Hepatocyte (in vitro differentiated cells): ENCODE results near the gene TRAPPC5.

Experiments
- EZH2 ChIP-seq: fragments of 200-600 bp; sonication (generic); IDR thresholded peaks from 2 replicates; pipeline ENCODE4 v1.6.1; 2016; ENCODE audit warnings: antibody characterized with exemption, mild to moderate bottlenecking, borderline replicate concordance
- TF ChIP-seq, protein P1 (sequence below): fragments of 200-600 bp; sonication (generic); IDR thresholded peaks from 2 replicates; pipeline ENCODE4 v1.5.1; 2016; ENCODE audit warnings: antibody characterized with exemption, mild to moderate bottlenecking; ENCODE audit not compliant: poor library complexity

DNA sequence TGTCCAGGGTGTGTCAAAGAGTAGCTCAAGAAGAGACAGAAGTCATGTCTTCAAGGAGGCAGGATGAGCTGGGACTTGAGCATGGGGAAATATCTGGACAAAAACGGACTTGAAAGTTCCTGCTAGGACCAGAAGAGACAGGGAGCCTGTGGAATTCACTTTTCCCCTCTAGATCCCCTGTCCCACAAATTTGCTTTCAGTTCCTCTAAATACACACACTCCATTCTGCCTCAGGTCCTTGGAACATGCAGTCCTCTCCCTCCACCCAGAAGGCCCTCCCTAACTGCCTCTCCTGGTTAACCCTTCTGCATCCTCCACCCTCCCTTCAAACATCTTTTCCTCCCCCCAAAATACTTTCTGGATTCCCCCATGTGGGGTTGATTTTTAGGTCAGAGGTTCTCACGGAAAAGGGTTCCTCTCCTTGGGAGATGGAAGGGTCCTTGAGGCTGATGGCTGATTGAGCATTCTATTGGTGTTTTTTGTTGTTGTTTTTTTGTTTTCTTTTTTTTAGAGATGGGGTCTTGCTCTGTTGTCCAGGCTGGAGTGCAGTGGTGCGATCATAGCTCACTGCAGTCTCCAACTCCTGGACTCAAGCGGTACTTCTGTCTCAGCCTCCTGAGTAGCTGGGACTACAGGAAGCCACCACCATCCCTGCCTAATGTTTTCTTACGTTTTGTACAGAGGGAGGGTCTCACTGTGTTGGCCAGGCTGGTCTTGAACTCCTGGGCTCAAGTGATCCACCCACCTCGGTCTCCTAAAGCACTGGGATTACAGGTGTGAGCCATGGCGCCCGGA lies 18.7 kb upstream of the TRAPPC5 start:
- TF ChIP-seq, protein P1, sequence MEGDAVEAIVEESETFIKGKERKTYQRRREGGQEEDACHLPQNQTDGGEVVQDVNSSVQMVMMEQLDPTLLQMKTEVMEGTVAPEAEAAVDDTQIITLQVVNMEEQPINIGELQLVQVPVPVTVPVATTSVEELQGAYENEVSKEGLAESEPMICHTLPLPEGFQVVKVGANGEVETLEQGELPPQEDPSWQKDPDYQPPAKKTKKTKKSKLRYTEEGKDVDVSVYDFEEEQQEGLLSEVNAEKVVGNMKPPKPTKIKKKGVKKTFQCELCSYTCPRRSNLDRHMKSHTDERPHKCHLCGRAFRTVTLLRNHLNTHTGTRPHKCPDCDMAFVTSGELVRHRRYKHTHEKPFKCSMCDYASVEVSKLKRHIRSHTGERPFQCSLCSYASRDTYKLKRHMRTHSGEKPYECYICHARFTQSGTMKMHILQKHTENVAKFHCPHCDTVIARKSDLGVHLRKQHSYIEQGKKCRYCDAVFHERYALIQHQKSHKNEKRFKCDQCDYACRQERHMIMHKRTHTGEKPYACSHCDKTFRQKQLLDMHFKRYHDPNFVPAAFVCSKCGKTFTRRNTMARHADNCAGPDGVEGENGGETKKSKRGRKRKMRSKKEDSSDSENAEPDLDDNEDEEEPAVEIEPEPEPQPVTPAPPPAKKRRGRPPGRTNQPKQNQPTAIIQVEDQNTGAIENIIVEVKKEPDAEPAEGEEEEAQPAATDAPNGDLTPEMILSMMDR: no peak
- no peak for TF ChIP-seq EZH2
